NCI-H526 treated with DMSO at 0.1 percent for 48 hours (cell line): Measurements from ENCODE around the gene AFF1.
A peak's percentile ranks its signal among the peaks of the same experiment; 100 is the strongest.

Experiments
- DNase-seq: peaks from one replicate; lab custom pipeline; 2025; lab: John Stamatoyannopoulos, UW

The AFF1 gene

DNA sequence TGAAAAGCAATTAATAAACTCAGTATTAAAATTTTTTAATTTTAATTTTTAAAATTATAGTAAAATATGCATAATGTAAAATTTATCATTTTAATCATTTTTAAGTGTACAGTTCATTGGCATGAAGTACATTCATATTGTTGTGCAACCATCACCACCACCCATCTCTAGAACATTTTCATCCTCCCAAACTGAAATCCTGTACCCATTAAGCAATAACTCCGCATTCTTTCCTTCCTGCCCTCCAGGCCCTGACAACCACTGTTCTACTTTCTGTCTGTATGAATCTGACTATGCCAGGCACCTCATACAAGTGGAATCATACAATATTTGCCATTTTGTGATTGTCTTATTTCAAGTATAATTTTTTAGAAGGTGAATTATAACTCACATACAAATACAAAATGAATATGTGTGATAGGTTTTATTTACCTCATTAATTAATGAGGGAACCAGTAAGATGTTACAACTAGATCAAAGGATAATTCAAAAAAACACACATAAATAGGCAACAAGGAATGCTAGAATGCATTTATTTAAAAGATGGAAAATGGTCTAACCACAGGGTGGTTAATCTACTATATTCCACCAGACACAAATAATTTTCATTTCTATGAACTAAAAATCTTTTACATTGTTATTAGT, 13.1 kb upstream of the AFF1 start:
- no peak for DNase-seq

DNA sequence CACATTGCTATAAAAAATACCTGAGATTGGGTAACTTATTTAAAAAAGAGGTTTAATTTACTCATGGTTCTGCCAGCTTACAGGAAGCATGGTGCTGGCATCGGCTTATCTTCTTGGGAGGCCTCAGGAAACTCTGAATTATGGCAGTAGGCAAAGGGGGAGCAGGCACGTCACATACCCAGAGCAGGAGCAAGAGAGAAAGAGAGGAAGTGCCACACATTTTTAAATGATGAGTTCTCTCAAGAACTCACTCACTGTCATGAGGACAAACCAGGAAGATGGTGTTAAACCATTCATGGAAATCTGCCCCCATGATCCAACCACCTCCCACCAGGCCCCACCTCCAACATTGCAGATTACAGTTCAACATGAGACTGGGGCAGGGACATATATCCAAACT, 10.0 kb upstream of the AFF1 start:
- DNase-seq, result no peak

DNA sequence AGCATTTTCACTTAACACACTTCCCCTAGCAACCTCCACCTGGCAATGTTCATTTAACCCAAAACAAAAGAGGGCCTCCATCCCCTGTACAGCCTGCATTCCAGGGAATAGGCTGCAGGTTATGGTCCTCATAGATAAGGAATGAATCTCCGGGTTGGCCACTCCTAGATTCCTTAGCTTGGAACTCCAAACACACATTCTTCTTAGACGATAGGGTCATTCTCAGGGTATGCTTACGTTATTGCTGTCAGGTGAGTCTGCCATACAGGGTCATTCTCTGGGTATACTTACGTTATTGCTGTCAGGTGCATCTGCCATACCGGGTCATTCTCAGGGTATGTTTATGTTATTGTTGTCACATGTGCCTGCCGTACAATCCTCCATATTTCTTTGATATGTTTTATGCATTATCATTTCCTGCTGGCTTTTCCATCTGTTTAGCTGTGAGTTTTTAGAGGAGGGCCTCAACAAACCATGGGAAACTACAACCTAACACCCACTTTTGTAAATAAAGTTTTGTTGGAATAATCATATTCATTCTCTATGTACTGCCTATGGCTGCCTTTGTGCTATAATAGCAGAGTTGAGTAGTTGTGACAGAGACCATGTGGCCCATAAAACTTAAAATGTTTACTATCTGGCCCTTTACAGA, 8.2 kb upstream of the AFF1 start:
- DNase-seq, result no peak

DNA sequence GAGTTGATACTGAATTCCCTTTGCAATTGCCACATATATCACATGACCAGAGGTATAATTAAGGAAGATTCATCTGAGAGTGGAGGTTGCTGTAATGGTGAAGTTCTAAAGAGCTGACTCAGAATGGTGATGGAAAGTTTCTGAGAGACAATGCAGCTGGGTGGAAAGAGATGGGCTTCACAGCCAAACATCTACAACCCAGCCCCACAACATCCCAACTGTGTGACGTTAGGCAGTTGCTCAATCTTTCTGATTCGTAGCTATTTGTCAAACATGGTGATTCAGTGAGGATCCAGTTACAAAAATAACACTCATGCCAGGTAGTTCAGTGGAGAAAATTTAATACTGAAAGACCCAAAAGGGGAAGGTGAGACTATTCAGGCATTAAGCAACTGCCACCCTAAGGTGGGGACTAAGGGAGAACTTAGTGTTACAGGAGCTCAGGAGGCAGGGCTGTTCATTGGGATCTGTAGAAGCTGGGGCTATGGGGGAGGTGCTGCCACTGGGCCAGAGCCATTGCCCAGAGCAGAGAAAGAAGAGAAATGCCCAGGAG, 6.9 kb upstream of the AFF1 start:
- DNase-seq, result no peak

DNA sequence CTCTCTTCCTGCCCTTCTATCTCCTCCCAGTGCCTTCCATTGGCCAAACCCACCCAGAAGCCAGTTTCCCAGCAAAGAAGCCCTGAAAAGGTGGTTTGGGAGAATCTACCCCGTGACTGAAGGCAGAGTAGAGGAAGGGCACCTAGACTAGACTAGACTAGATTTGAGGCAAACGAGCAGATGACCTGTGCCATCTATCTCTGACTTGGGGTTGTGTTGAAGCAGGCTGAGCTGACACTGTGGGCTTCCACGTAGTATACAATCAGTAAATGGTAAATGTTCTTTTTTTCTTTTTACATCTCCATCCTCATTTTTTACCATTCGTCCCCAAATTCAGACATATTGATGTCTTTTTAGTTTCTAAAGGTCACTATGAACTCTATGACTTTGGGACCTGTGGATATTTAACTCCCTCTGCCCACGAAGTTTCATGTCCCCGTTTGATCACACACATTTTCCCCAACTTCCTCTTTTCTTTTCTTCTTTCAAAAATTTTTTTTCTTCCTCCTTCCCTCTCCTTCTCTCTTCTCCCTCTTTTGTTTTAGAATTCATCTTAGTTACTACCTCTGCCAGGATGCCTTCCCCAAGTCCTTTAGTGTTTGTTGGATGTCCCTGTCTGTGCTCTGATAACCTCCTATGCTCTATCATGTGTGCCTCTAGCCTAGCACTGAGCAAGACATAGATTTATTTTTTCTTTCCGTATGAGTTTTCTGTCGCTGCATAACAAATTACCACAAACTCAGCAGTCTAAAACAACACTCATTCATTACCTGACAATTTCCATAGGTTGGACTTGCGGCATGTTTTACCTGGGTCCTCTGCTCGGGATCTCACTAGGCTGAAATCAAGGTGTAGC, 6.2 kb upstream of the AFF1 start:
- no peak for DNase-seq

DNA sequence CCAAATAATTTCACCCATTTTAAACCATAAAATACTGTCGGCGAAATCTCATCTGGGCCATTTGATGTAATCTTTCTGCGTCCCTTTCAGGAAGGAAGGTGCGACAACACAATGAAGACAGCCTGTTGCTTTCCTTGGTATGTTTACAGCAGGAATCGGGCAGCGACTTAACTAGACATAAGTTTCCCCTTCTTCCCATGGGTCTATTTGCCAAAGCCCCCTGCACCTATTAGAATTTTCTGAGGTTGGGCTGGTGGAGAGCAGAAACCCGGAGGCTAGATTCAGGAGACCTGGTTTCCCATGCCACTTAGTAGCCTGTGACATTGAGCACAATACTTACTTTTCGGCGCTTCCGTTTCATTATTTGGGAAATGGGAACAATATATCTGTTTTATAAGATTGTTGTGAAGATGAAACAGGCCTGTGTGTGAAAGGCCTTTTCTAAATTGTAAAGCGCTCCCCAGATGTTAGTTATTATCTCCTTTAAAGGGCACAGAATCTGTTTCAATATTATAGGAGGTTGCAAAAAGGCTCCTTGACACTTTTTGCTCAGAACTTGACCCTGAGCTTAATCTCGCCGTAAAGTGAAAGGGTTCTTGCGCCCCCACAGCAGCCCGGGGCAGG, 552 bp upstream of the AFF1 start:
- DNase-seq, result peak; percentile 48

DNA sequence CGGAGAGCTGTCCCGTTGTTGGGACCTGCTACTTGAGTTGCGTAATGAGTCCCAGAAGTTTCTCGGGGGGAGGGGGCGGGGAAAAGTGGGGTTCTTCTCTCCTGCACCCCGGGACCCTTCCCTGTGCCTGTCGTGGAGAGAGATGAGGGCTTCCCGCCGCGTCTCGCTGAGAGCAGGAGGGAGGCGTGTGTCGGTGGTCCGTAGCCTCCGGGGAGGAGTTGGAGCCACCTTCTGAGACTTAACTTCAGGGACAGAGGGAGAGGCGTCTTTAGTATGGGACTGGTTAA, 698 bp downstream of the AFF1 start:
- no peak for DNase-seq

DNA sequence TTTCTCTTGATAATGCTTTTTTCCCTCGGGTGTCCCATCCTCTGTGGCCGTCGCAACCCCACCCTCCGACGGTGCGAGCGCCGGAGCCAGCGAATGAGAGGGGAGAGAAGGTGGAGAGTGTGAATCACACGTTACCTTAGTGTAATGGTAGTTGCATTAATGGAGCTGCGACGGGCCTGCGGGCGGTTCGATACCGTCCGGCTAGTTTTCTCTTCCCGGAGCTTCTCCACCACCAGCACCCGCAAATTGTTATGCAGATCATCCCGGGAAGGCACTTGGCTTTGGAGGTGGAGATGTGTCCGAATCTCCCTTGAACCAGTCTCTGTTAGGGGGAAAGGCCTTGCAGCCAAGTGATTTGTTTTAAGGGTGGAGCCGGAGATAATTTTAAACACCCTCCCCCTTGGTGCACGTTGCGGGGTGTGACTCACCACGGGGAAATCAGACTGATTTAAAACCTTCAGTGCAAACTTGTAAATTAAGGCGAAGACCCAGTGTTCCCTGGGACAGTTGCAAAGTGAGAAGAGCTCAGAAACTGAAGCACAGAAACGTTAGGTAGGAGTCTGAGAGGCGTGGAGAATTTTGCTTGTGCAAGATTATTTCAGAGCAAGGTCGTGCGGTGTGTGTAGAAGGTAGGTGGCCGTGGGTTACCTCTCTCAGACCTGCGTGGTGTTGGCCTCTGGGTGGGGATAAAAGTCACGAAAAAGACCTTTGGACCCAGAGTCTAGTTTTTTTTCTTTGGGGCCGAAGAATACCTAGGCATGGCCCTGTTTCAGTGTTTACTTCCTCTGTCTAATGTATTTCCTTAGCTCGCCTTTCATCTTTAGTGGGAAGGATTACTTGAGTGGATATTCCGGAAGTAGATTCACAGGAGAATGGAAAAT, 1.3 kb downstream of the AFF1 start:
- DNase-seq, result peak; percentile 59

DNA sequence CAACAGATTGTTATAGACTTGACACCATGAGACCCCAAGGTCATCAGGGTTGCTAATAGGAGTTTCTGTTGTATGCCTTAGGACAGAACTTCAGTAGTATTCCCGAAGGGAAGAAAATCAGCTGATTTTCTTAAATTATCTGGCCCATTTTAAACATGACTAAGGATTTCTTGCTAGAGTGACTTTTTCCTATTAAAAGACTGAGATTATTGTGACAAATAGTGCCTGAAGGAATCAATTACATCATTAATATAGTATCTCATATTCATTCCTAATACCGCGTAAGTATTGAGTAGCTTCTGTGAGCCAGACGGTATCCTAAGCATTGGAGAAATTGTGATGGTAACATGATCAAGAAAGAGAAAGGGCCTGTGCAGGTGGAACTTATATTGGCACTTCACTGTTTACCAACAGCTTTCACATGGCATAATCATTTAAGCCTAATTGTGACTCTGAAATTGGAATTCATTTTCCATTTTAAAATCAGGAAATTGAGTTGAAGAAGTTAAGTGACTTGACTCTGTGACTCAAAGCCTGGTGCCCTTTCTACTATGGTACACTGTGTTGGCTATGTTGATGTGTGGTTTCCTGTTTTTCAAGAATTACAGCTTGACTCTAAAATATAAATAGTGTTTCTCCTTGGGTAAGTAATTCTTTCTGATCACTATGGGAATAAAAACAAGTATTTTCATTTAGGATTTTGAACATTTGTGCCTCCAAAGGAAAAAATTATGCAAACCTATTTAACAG, 4.1 kb downstream of the AFF1 start:
- DNase-seq, result no peak

DNA sequence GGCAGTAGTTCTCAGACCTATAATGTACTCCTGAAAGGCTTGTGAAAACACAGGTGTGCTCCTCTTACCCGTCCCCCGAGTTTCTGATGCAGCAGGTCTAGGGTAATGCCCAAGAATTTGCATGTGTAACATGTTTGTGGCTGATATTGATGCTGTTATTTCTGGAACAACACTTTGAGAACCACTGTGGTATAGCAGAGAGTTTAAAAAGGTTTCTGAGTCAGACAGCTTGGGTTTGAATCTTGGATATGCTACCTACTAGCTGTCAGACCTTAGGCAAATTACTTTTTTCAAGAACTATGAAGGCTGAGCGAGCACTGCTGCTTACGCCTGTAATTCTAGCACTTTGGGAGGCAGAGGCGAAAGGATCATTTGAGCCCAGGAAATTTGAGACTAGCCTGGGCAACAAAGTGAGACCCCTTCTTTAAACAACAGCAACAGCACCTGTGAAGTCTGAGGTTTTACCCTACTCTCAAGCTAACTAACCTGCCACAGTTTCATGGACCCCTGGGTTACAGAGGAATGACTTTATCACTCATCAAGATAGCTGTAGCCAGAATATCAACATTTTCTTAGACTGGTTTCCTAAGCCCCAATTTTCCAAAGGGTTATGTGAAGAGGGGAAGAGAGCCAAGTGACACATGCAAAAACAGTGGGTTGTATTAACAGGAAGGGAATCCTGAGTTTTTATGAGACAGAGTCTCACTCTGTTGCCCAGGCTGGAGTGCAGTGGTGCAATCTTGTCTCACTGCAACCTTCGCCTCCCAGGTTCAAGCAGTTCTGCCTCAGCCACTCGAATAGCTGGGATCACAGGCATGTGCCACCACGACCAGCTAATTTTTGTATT, 5.1 kb downstream of the AFF1 start:
- peak; percentile 83 for DNase-seq

DNA sequence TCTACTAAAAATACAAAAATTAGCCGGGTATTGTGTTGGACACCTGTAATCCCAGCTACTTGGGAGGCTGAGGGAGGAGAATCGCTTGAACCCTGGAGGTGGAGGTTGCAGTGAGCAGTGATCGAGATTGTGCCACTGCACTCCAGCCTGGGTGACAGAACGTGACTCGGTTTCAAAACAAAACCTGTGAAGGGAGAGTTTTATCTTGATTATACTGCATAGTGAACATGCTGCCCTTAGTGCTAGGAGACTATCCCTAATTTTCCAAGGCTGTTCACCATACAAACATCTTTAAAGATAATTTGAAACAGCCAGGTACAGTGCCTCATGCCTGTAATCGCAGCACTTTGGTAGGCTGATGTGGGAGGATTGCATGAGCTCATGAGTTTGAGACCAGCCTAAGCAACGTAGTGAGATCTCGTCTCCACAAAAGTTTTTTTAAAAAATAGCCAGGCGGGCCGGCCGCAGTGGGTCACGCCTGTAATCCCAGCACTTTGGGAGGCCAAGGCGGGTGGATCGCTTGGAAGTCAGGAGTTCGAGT, 6.2 kb downstream of the AFF1 start:
- DNase-seq, result no peak

DNA sequence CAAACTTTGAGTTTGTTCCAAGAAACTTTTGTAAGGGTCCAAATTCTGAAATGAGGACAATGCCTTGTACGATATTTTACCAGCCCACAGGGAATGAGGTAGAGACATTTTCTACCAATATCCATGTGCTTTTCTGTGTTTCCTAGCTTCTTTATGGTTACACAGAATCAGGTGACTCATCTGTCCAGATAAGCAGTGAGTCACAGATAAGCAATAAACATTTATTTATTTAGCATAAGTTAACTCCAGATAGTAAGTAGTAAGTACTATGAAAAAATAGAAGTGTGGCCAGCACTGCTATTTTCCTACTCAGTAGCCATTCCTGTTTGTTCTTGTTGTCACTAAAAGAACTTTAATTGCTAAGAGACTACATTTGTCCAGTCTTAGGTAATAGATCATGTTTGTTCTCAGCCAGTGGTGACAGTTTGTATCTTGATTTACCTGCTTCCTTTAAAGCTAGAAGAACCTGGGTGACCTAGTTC, 7.4 kb downstream of the AFF1 start:
- no peak for DNase-seq

DNA sequence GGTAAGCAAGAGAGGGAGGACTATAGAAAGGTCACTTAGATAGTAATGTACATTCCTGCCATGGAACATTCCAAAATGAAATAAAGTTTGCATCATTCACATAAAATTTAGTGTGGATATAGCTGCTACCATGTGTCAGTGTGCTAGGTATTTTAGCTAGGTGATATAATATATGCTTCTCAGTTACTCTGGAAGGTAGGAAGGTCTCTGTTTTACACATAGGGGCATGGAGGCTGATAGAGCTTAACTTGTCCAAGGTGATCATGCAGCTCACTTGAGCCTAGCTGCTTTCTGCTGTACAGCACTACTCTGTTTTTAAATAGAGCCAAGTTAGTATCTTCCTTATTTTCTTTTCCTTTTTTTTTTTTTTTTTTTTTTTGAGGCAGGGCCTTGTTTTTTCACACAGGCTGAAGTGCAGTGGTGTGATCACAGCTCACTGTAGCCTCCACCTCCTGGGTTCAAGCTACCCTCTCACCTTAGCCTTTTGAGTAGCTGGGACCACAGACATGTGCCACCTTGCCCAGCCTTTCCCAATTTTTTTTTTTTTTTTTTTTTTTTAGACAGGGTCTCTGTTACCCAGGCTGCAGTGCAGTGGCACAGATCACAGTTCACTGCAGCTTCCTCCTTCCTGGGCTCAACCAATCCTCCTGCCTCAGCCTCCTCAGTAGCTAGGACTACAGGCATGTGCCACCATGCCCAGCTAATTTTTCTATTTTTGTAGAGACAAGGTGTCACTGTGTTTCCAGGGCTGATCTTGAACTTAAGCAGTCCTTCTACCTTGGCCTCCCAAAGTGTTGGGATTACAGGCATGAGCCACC, 10.4 kb downstream of the AFF1 start:
- no peak for DNase-seq

DNA sequence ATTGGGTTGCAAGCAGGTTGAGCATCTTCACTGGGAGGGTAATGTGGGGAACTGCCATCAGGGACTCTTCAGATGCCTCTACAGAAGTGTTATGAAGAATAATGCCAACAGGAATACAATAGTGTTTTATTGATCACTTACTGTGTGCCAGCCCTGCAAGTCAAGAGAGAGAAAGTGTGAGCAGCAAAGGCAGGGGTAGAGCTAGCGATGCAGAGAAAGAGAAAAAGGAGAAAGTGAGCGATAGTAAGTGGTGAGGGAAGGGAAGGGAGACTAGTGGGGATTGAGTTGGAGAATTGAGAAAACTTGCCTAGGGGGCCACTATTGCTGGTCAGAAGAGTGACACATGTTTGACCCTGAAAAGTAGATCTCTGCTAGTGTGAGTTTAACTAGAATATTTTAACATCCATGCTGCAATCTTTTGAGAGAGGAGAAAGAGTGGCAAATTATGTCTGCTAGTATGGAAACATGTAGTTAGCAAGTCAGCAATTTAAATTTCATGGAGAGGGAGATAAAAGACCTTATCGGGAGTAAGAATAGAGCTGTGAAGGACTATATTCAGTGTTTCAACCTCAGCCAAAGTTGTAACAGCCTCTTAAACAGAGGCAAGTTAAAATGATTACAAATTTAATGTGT, 12.2 kb downstream of the AFF1 start:
- no peak for DNase-seq

DNA sequence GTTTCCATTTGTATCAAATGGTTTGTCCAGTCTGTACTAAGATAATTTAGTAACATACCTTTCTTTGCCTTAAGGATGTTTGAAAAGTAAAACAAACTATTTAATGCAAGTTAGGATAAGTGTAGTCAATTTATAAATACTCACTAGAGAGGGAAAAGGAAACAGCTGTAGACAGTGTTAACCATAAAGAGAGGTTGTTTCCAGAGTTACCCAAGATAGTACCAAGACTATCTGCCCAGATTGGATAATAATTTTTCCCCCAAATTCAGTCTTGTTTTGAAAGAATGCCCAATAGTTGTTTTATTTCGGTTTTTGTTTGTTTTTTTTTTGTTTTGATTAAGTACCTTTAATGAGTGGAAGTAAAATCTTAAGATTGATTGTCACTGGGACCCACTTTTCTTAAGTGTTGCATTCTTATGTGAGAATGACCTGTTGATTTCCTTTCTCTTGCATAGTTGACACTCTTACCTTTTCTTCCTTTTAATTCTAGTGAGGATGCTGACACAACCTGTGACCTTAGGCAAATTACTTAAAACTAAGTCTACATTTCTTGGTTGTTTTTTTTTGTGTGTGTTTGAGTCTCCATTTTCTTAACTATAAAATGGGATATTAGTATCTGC, 12.8 kb downstream of the AFF1 start:
- no peak for DNase-seq

DNA sequence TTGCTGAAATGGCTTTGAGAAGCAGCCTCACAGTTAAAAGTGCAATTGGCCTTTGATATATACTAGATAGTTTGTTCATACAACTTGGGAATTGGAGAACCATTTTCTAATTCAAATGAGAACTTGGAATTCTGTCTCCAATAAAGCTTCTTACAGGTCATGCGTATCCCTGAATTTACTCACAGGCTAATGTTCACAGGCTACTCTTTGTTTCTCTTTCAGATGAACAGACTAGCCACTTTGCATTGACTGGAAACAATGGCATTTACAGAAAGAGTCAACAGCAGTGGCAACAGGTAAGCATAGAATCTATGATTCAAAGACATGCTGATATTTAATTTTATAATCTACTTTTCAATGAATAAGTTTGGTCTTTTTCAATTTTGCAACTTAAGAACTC, 13.5 kb downstream of the AFF1 start:
- DNase-seq, result peak; percentile 84

DNA sequence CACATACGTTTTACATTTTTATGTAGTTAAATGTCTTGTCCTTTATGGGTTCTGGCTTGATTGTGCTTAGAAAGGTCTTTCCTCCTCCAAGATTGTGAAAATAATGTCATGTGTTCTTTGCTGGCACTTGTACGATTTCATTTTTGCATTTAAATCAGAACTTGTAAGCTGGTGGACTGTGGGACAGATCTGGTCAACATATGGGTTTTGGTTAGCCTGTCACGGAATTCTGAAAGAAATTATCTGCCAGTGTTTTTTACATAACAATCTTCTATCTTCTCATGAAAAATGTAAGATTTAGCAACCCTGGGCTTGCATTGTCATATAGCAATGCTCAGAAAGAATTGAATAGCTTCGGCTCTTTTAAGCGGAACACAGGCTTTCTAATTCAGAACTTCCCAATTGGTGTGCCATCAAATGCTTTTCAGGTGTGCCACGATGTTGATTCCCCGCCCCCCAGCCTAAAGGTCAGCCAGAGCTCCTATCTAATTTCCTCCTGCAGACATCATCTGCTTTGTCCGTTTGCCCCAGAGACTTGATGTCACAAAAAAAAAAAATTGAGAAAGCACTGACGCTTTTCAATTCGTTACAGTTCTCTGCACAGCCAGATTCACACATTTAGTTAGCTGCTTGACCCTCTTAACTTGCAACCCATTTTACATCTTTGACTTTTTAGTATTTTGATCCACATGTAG, 16.2 kb downstream of the AFF1 start:
- DNase-seq, result no peak
